Measurements from ENCODE around the gene LRCH1.
A peak's percentile ranks its signal among the peaks of the same experiment; 100 is the strongest.

LRCH1 gene

DNA sequence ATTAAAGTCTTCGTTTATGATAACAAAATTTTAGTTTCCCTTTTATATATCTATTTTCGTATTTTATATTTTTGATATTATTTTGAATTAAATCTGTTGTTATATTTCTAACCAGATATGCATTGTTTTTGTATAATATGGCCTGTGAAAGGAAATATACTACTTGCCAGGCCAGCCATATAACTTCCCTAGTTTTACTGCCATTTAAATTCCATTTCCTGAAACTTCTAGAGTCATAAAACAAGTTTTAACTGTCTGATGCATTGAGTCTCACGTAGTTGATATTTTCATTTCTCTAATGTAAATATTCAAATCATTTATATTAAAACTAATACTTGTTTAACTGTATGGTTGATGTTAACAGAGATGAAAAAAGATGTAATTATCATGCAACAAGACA, 230.5 kb downstream of the LRCH1 start:
- no peak for DNase-seq (ENCODE audit: low read depth)
- no peak overlapping the region for H3K4me3 ChIP-seq (ENCODE audit: low read length)
- TF ChIP-seq CTCF (IDR thresholded peaks at IDR 0.05; ENCODE audit: insufficient read depth, low read depth, low read length, missing control alignments) = no peak

DNA sequence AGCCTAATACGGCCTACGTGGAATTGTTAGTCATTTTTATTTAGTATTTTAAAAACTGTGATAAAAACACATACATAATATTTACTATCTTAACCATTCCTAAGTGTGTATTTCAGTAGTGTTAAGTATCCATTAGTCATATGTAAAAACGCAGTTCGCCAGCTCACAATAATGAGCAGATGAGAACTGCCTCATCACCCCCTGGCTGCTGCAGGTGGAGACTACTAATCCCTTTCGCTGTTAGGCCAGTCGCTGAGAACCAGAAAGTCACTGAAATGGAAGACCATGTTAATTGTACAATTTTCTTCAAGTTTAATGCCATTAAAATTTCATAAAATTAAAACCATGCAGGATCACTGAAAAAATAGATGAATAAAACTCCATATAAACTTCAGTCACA, 242.4 kb downstream of the LRCH1 start:
- no peak overlapping the region for H3K4me3 ChIP-seq (ENCODE audit: low read length)
- peak; percentile 61 for DNase-seq (ENCODE audit: low read depth)
- TF ChIP-seq CTCF (IDR thresholded peaks at IDR 0.05; ENCODE audit: insufficient read depth, low read depth, low read length, missing control alignments) = peak; percentile 9

GRCh38 chr13:46796129-46796514, 243.2 kb downstream of the LRCH1 start:
- H3K4me3 ChIP-seq (ENCODE audit: low read length) = peak overlapping the region; percentile 83
- no peak for DNase-seq (ENCODE audit: low read depth)
- TF ChIP-seq CTCF (IDR thresholded peaks at IDR 0.05; ENCODE audit: insufficient read depth, low read depth, low read length, missing control alignments) = no peak

GRCh38 chr13:46796515-46797474, 243.8 kb downstream of the LRCH1 start, which contains the start of gene ESD:
TSS of gene ESD (minus strand) at chr13:46797161. CDS start at chr13:46791413, 5,748 bp downstream.
- DNase-seq (ENCODE audit: low read depth) = peak; percentile 83
- H3K4me3 ChIP-seq (ENCODE audit: low read length) = peak within 1 kb of the TSS; percentile 83
- no peak for TF ChIP-seq CTCF (IDR thresholded peaks at IDR 0.05; ENCODE audit: insufficient read depth, low read depth, low read length, missing control alignments)

GRCh38 chr13:46797501-46798237, 244.7 kb downstream of the LRCH1 start:
- no peak for DNase-seq (ENCODE audit: low read depth)
- TF ChIP-seq CTCF (IDR thresholded peaks at IDR 0.05; ENCODE audit: insufficient read depth, low read depth, low read length, missing control alignments) = no peak
- peak overlapping the region; percentile 83 for H3K4me3 ChIP-seq (ENCODE audit: low read length)

GRCh38 chr13:46799139-46799538, 246.2 kb downstream of the LRCH1 start:
- no peak for TF ChIP-seq CTCF (IDR thresholded peaks at IDR 0.05; ENCODE audit: insufficient read depth, low read depth, low read length, missing control alignments)
- no peak for DNase-seq (ENCODE audit: low read depth)

More at GRCh38 chr13:46799139-46799538, 246.2 kb downstream of the LRCH1 start:
- H3K4me3 ChIP-seq (ENCODE audit: low read length) = no peak overlapping the region
